B cell (primary cell): ENCODE data around the gene MRPL32. TPM values are rescaled to one million over a fixed set of nuclear protein-coding genes. Genes with fewer than 3 reads are reported as not detected.

Source experiments
- ATAC-seq: fragments of 200-7000 bp; cut with Tn5 transposase; one replicate; pipeline ENCODE4 v1.10.0; 2021; ENCODE audit warnings: low read depth, mild to moderate bottlenecking, moderate number of reproducible peaks, moderate library complexity
- CTCF ChIA-PET: fragments of 350-600 bp; sonication (Branson Sonifier 250); formaldehyde crosslinking; loops from one replicate; lab custom pipeline; 2021; ENCODE audit warnings: antibody characterized with exemption, inconsistent platforms; lab: Charles Lee
- POLR2A ChIA-PET: fragments of 350-600 bp; sonication (Branson Sonifier 250); formaldehyde crosslinking; loops from one replicate; lab custom pipeline; 2021; ENCODE audit warnings: antibody characterized with exemption; lab: Charles Lee
- DNase-seq: peaks from one replicate; pipeline ENCODE4 v3.0.0; 2013
- H2AFZ ChIP-seq: 2 replicates; pipeline ENCODE4 v1.6.1; 2012; ENCODE audit warnings: mild to moderate bottlenecking, low read depth, low read length; ENCODE audit not compliant: insufficient read depth, poor library complexity, severe bottlenecking
- H3K27ac ChIP-seq, 2 donors: 1 replicate in 1 of 2; 2 replicates in 1 of 2; pipeline ENCODE4 v1.5.1; 2012 to 2013; ENCODE audit warnings: low read length in 2 of 2, mild to moderate bottlenecking in 2 of 2, moderate library complexity in 1 of 2
- H3K27me3 ChIP-seq, 4 experiments: fragments of 200-600 bp in 1 of 4; sonication (generic) in 1 of 4; replicated peaks in 1 of 4; 1 replicate in 2 of 4; 2 replicates in 2 of 4; pipeline versions ENCODE4 v1.6.1 to v1.7.0; 2013 to 2016; ENCODE audit warnings: low read length in 3 of 4, mild to moderate bottlenecking in 2 of 4, mixed read lengths in 1 of 4, moderate library complexity in 1 of 4; ENCODE audit not compliant: insufficient read depth in 4 of 4, control insufficient read depth in 3 of 4; ENCODE audit errors: control extremely low read depth in 1 of 4
- H3K36me3 ChIP-seq, 2 experiments: replicated peaks in 1 of 2; 1 replicate in 1 of 2; 2 replicates in 1 of 2; pipeline versions ENCODE4 v1.6.1 to v1.7.1; 2013; ENCODE audit warnings: low read length in 1 of 2; ENCODE audit not compliant: insufficient read depth in 2 of 2, control insufficient read depth in 1 of 2; ENCODE audit errors: control extremely low read depth in 1 of 2, extremely low read depth in 1 of 2
- H3K4me1 ChIP-seq, 2 donors: fragments of 200-600 bp in 1 of 2; sonication (generic) in 1 of 2; 1 replicate in 1 of 2; 2 replicates in 1 of 2; pipeline versions ENCODE4 v1.5.1 to v1.6.1; 2013 to 2017; ENCODE audit warnings: low read length in 2 of 2; ENCODE audit not compliant: control insufficient read depth in 2 of 2, insufficient read depth in 2 of 2
- H3K4me2 ChIP-seq: replicated peaks from 2 replicates; pipeline ENCODE3; 2012; ENCODE audit warnings: mild to moderate bottlenecking, low read depth, low read length; ENCODE audit not compliant: poor library complexity, severe bottlenecking
- H3K4me3 ChIP-seq, 5 experiments: fragments of 200-600 bp in 1 of 5; sonication (generic) in 1 of 5; 1 replicate in 3 of 5; 2 replicates in 2 of 5; pipeline versions ENCODE4 v1.5.1 to v1.7.0; 2011 to 2016; ENCODE audit warnings: low read length in 4 of 5, mild to moderate bottlenecking in 4 of 5, low read depth in 2 of 5, control low read depth in 1 of 5, moderate library complexity in 1 of 5; ENCODE audit not compliant: insufficient read depth in 1 of 5; ENCODE audit errors: control extremely low read depth in 1 of 5, extremely low read depth in 1 of 5
- H3K79me2 ChIP-seq: fragments of 200-600 bp; sonication (generic); one replicate; pipeline ENCODE4 v1.6.0; 2016; ENCODE audit warnings: low read length; ENCODE audit not compliant: control insufficient read depth, insufficient read depth
- H3K9ac ChIP-seq: fragments of 200-600 bp; sonication (generic); 2 replicates; pipeline ENCODE4 v1.6.1; 2017; ENCODE audit warnings: mild to moderate bottlenecking, low read length, moderate library complexity
- H3K9me3 ChIP-seq, 3 donors: one replicate each; pipeline versions ENCODE4 v1.6.1 to v1.7.1; 2013; ENCODE audit warnings: low read length in 2 of 3; ENCODE audit not compliant: control insufficient read depth in 2 of 3, insufficient read depth in 1 of 3; ENCODE audit errors: control extremely low read depth in 1 of 3
- H4K20me1 ChIP-seq: 2 replicates; pipeline ENCODE4 v1.6.0; 2012; ENCODE audit warnings: mild to moderate bottlenecking, low read length; ENCODE audit not compliant: insufficient read depth, control insufficient read depth, poor library complexity, severe bottlenecking
- H3K27ac Mint-ChIP-seq: one replicate; pipeline ENCODE4 v1.8.0; 2021; ENCODE audit warnings: mixed read lengths
- H3K27me3 Mint-ChIP-seq: one replicate; pipeline ENCODE4 v1.8.0; 2021; ENCODE audit warnings: mixed read lengths
- H3K4me1 Mint-ChIP-seq: one replicate; pipeline ENCODE4 v1.8.0; 2021; ENCODE audit warnings: mixed read lengths
- H3K4me3 Mint-ChIP-seq: one replicate; pipeline ENCODE4 v1.8.0; 2021; ENCODE audit warnings: mixed read lengths
- H3K9me3 Mint-ChIP-seq: one replicate; pipeline ENCODE4 v1.8.0; 2022; ENCODE audit warnings: mixed read lengths; ENCODE audit not compliant: insufficient read depth
- EZH2 ChIP-seq: IDR thresholded peaks from 2 replicates; pipeline ENCODE4 v1.6.1; 2012; ENCODE audit warnings: borderline replicate concordance, low read depth, mild to moderate bottlenecking, moderate library complexity, low read length; ENCODE audit not compliant: insufficient read depth, poor library complexity, severe bottlenecking
- WGBS: methylation state at CpG from one replicate; pipeline ENCODE4 v1.1.5; 2013; ENCODE audit warnings: missing lambda C conversion rate; ENCODE audit not compliant: insufficient coverage; 5-methylcytosine and 5-hydroxymethylcytosine counted together
- intact Hi-C: fragments of 100-400 bp; cut with micrococcal nuclease; formaldehyde crosslinking; loops from one replicate; pipeline ENCODE4 v1.10.0; 2022
- polyA plus RNA-seq: library from polyadenylated mRNA; depleted of rRNA; stranded (reverse); fragments of >200 nt; gene quantifications from 2 replicates; pipeline ENCODE4 v1.2.3, GENCODE V29; 2012
- total RNA-seq, 2 donors: library from RNA; stranded (reverse); fragments of 120-200 nt in 1 of 2; gene quantifications; 1 replicate in 1 of 2; 2 replicates in 1 of 2; pipeline versions ENCODE4 v1.2.3 to v1.2.4, GENCODE V29; 2013 to 2022
- TF ChIP-seq, protein P1 (sequence below): fragments of 200-600 bp; IDR thresholded peaks from one replicate; pipeline ENCODE4 v1.8.0; 2022; ENCODE audit warnings: antibody characterized with exemption, mild to moderate bottlenecking

MRPL32 gene
- total and polyA plus RNA-seq, 2 donors (not counting 1 experiment from before 2014, with no cell fraction given) = 25.3 to 31.7 TPM

DNA sequence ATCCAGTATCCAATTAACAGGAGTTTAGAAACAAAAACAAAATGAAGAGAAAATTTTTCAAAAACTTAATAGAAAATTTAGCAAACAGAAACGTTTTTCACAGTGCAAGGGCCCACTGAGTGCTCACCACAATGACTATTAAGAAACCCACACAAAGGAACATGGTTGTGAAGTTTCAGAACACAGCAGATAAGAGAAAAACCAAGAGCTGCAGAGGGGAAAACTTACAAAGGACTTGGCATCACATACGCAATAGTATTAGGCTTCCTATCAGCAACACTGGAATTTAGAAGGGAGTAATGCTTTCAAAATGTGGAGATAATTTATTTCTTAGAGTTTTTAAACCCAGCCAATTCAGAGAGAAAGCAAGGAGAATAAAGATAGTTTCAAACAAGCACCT, 18.6 kb upstream of the MRPL32 start:
- POLR2A ChIA-PET = no interaction called here
- H3K4me1 Mint-ChIP-seq = peaks cover 42% of the 10 kb centered on the region
- peaks cover 18 to 19% of the 10 kb centered on the region in 2 donors for H3K4me1 ChIP-seq
- no peak for TF ChIP-seq EZH2
- TF ChIP-seq, protein P1, sequence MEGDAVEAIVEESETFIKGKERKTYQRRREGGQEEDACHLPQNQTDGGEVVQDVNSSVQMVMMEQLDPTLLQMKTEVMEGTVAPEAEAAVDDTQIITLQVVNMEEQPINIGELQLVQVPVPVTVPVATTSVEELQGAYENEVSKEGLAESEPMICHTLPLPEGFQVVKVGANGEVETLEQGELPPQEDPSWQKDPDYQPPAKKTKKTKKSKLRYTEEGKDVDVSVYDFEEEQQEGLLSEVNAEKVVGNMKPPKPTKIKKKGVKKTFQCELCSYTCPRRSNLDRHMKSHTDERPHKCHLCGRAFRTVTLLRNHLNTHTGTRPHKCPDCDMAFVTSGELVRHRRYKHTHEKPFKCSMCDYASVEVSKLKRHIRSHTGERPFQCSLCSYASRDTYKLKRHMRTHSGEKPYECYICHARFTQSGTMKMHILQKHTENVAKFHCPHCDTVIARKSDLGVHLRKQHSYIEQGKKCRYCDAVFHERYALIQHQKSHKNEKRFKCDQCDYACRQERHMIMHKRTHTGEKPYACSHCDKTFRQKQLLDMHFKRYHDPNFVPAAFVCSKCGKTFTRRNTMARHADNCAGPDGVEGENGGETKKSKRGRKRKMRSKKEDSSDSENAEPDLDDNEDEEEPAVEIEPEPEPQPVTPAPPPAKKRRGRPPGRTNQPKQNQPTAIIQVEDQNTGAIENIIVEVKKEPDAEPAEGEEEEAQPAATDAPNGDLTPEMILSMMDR = no peak
- H3K9me3 Mint-ChIP-seq = no peaks in the 10 kb centered on the region
- no peak overlapping the region for H3K4me2 ChIP-seq
- no peak for DNase-seq
- no peaks in the 10 kb centered on the region for H4K20me1 ChIP-seq
- no peaks in the 10 kb centered on the region for H3K27me3 ChIP-seq
- H3K36me3 ChIP-seq = peaks cover 0 to 18% of the 10 kb centered on the region in 2 experiments
- no peak overlapping the region for H3K9ac ChIP-seq
- no peak overlapping the region for H2AFZ ChIP-seq
- CTCF ChIA-PET = no interaction called here
- no peaks in the 10 kb centered on the region for H3K9me3 ChIP-seq
- peaks cover 9% of the 10 kb centered on the region for H3K79me2 ChIP-seq
- no CpG with 5 or more reads among the region's 2 CpGs for WGBS
- H3K4me3 Mint-ChIP-seq = no peak overlapping the region
- H3K27me3 Mint-ChIP-seq = no peaks in the 10 kb centered on the region
- H3K27ac ChIP-seq = no peak overlapping the region
- H3K4me3 ChIP-seq = no peak overlapping the region
- no peak for ATAC-seq
- intact Hi-C loops = loop anchor here (2.0 kb wide), 1 partner anchor 1577 kb away; the partner anchor contains the start of gene NUDCD3
- no peak overlapping the region for H3K27ac Mint-ChIP-seq

DNA sequence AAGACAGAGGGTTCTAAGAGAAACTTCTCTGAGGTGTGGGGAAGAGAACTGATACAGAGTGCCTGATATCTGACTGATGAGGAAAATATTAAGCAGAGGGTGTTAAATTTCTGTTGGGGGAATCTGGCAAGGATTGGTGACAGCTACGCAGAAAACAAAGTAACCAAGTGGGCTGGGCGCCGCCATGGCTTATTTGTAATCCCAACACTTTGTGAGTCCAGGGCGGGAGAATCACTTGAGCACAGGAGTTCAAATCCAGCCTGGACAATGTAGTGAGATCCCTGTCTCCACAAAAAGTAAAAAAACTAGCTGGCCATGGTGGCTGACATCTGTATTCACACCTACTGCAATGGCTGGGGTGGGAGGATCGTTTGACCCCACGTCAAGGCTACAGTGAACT, 18.2 kb upstream of the MRPL32 start:
- WGBS = 75% methylated on average over 4 of the region's 6 CpGs
- CTCF ChIA-PET = no interaction called here
- no peaks in the 10 kb centered on the region for H3K27me3 ChIP-seq
- H3K4me3 ChIP-seq = no peak overlapping the region
- H3K9me3 Mint-ChIP-seq = no peaks in the 10 kb centered on the region
- H3K79me2 ChIP-seq = peaks cover 9% of the 10 kb centered on the region
- no peak overlapping the region for H3K4me2 ChIP-seq
- no peak overlapping the region for H2AFZ ChIP-seq
- H3K9me3 ChIP-seq = no peaks in the 10 kb centered on the region
- H3K27me3 Mint-ChIP-seq = no peaks in the 10 kb centered on the region
- peaks cover 18 to 19% of the 10 kb centered on the region in 2 donors for H3K4me1 ChIP-seq
- H3K36me3 ChIP-seq = peaks cover 0 to 19% of the 10 kb centered on the region in 2 experiments
- no peaks in the 10 kb centered on the region for H4K20me1 ChIP-seq
- no peak overlapping the region for H3K27ac Mint-ChIP-seq
- ATAC-seq (no peak), DNase-seq (no peak)
- peaks cover 40% of the 10 kb centered on the region for H3K4me1 Mint-ChIP-seq
- no peak overlapping the region for H3K9ac ChIP-seq
- no peak overlapping the region for H3K27ac ChIP-seq
- H3K4me3 Mint-ChIP-seq = no peak overlapping the region
- intact Hi-C loops = no loop called here
- TF ChIP-seq, protein P1 = no peak
- TF ChIP-seq EZH2 = no peak
- POLR2A ChIA-PET = no interaction called here
